GM12878 (cell line): ENCODE data around the gene PLEKHH2. TPM values are rescaled to one million over a fixed set of nuclear protein-coding genes. Genes with fewer than 3 reads are reported as not detected.

Experiments used
- ATAC-seq: fragments of 200-7000 bp; cut with Tn5 transposase; 3 replicates; pipeline ENCODE4 v1.9.1; 2020; ENCODE audit warnings: mild to moderate bottlenecking, moderate library complexity
- BruUV-seq: library from RNA; stranded (reverse); fragments of 400-500 nt; replicated peaks from 2 replicates; lab custom pipeline; 2021; lab: Mats Ljungman, UMichigan
- CTCF ChIA-PET: fragments of 300-600 bp; sonication (Branson Sonifier 250); formaldehyde crosslinking; extraction: SDS; loops from one replicate; lab custom pipeline; 2021; ENCODE audit warnings: inconsistent platforms; lab: Yijun Ruan, JAX
- POLR2A ChIA-PET: fragments of 350-600 bp; formaldehyde crosslinking; extraction: SDS; loops from one replicate; lab custom pipeline; 2021; ENCODE audit warnings: inconsistent platforms; lab: Charles Lee
- RAD21 ChIA-PET: fragments of 300-600 bp; sonication (Branson Sonifier 250); formaldehyde crosslinking; loops from one replicate; lab custom pipeline; 2023; ENCODE audit warnings: antibody characterized with exemption; ENCODE audit not compliant: unreplicated experiment; lab: Charles Lee
- SMC1A ChIA-PET: fragments of 300-600 bp; sonication (Branson Sonifier 250); formaldehyde crosslinking; loops from one replicate; lab custom pipeline; 2023; ENCODE audit not compliant: unreplicated experiment, uncharacterized antibody; lab: Charles Lee
- DNase-seq: peaks from one replicate; pipeline ENCODE4 v3.0.0-alpha.2; 2011; ENCODE audit warnings: low read depth, low spot score
- FAIRE-seq: peaks from 3 replicates; lab custom pipeline; 2011; peaks lifted over from hg19 to GRCh38; lab: Jason Lieb, UNC
- H2AFZ ChIP-seq: 2 replicates; pipeline ENCODE4 v1.6.0; 2011; ENCODE audit warnings: low read depth, low read length, control low read depth; ENCODE audit not compliant: control insufficient read depth
- H3K27ac ChIP-seq: 2 replicates; pipeline ENCODE4 v1.5.1; 2011; ENCODE audit warnings: control low read depth; ENCODE audit not compliant: control insufficient read depth, insufficient read depth
- H3K27me3 ChIP-seq, 2 experiments: replicated peaks in 1 of 2; 2 replicates each; pipeline versions ENCODE4 v1.6.0 to v1.6.1; 2011; ENCODE audit warnings: low read length in 1 of 2; ENCODE audit not compliant: control insufficient read depth in 2 of 2, insufficient read depth in 2 of 2
- H3K36me3 ChIP-seq, 2 experiments: 2 replicates each; pipeline ENCODE4 v1.5.1; 2011; ENCODE audit warnings: low read length in 1 of 2; ENCODE audit not compliant: control insufficient read depth in 2 of 2, insufficient read depth in 2 of 2
- H3K4me1 ChIP-seq: 2 replicates; pipeline ENCODE4 v1.6.1; 2011; ENCODE audit warnings: mild to moderate bottlenecking, low read length, moderate library complexity, mixed read lengths; ENCODE audit not compliant: control insufficient read depth, insufficient read depth
- H3K4me2 ChIP-seq: 2 replicates; pipeline ENCODE4 v1.6.0; 2011; ENCODE audit warnings: control low read depth; ENCODE audit not compliant: control insufficient read depth, insufficient read depth
- H3K4me3 ChIP-seq: fragments of 200-600 bp; sonication (generic); 2 replicates; pipeline ENCODE4 v1.5.1; 2016
- H3K79me2 ChIP-seq: 2 replicates; pipeline ENCODE4 v1.6.0; 2011; ENCODE audit warnings: low read length; ENCODE audit not compliant: control insufficient read depth, insufficient read depth
- H3K9ac ChIP-seq: 2 replicates; pipeline ENCODE4 v1.8.0; 2011; ENCODE audit warnings: low read length, control low read depth, mixed read lengths; ENCODE audit not compliant: control insufficient read depth, insufficient read depth
- H3K9me3 ChIP-seq: replicated peaks from 3 replicates; pipeline ENCODE4 v1.5.1; 2011; ENCODE audit warnings: mild to moderate bottlenecking, low read length; ENCODE audit not compliant: control insufficient read depth, insufficient read depth
- H4K20me1 ChIP-seq: 2 replicates; pipeline ENCODE4 v1.6.0; 2011; ENCODE audit not compliant: control insufficient read depth, insufficient read depth
- BRCA1 ChIP-seq: IDR thresholded peaks from 2 replicates; pipeline ENCODE4 v1.6.1; 2011; ENCODE audit warnings: low read depth, low read length, improper control_type of control experiment
- CTCF ChIP-seq, 3 experiments: IDR thresholded peaks in 2 of 3; conservative IDR thresholded peaks in 1 of 3; 2 replicates each; pipeline ENCODE4 v1.5.1; 2011; ENCODE audit warnings: low read depth in 3 of 3, low read length in 3 of 3, mild to moderate bottlenecking in 3 of 3, control low read depth in 2 of 3, moderate library complexity in 2 of 3, inconsistent platforms in 1 of 3, mixed read lengths in 1 of 3; ENCODE audit not compliant: control insufficient read depth in 2 of 3, insufficient read depth in 1 of 3; ENCODE audit errors: extremely low read depth in 1 of 3
- EGR1 ChIP-seq, 2 experiments: IDR thresholded peaks; 1 replicate in 1 of 2; 2 replicates in 1 of 2; pipeline ENCODE4 v1.6.1; 2011 to 2012; ENCODE audit warnings: low read depth in 2 of 2, low read length in 2 of 2, borderline replicate concordance in 1 of 2, mild to moderate bottlenecking in 1 of 2, moderate library complexity in 1 of 2
- KLF5 ChIP-seq: fragments of 450-650 bp; IDR thresholded peaks from 2 replicates; pipeline ENCODE4 v1.6.1; 2014; ENCODE audit warnings: mild to moderate bottlenecking; ENCODE audit not compliant: partially characterized antibody
- PRDM15 ChIP-seq: fragments of 450-650 bp; formaldehyde crosslinking; IDR thresholded peaks from 2 replicates; pipeline ENCODE4 v1.4.0; 2020; ENCODE audit warnings: mild to moderate bottlenecking, moderate library complexity
- TARDBP ChIP-seq: IDR thresholded peaks from 2 replicates; pipeline ENCODE4 v1.6.1; 2016; ENCODE audit warnings: borderline replicate concordance
- WGBS: methylation state at CpG from one replicate; pipeline ENCODE4 v1.1.6; 2016; ENCODE audit warnings: low lambda C conversion rate; ENCODE audit not compliant: insufficient replicate concordance, insufficient coverage; ENCODE audit errors: missing lambda C conversion rate; 5-methylcytosine and 5-hydroxymethylcytosine counted together
- in situ Hi-C: fragments of 300-500 bp; cut with MboI; formaldehyde crosslinking; loops from 9 replicates; pipeline ENCODE4 v1.14.3; 2018; ENCODE audit warnings: mixed read lengths
- intact Hi-C: fragments of 100-400 bp; cut with micrococcal nuclease; formaldehyde crosslinking; loops from one replicate; pipeline ENCODE4 v1.14.2; 2022; ENCODE audit not compliant: unreplicated experiment
- polyA plus RNA-seq, 11 experiments: library from polyadenylated mRNA; depleted of rRNA in 4 of 11; unstranded in 6 of 11; stranded (reverse) in 5 of 11; fragments of >200 nt; fragmentation: Nextera tagmentation in 4 of 11; fragmentation: Illumina TruSeq in 1 of 11; extraction: Ambion mirVana in 4 of 11; extraction: Trizol in 1 of 11; gene quantifications; 1 replicate in 1 of 11; 2 replicates in 10 of 11; pipeline versions ENCODE4 v1.2.1 to v1.2.3, GENCODE V29; 2011 to 2016; ENCODE audit warnings: inconsistent platforms in 2 of 11, missing spikeins in 2 of 11, low read depth in 1 of 11
- total RNA-seq, 4 experiments: library from RNA; depleted of rRNA in 3 of 4; stranded (reverse); fragments of >200 nt in 3 of 4; fragmentation: Illumina TruSeq in 1 of 4; extraction: Trizol in 1 of 4; gene quantifications; 2 replicates each; pipeline versions ENCODE4 v1.2.1 to v1.2.3, GENCODE V29; 2013 to 2021

Gene PLEKHH2
- total and polyA plus RNA-seq, 10 of the 15 experiments (the other 5 are each of a cell fraction or from before 2014, with no cell fraction given) = not detected

- intact Hi-C loops (no loop called here), in situ Hi-C loops (no loop called here)
- ChIA-PET RAD21 (no interaction called here), SMC1A (no interaction called here), POLR2A (no interaction called here), CTCF (no interaction called here)
- Histone ChIP-seq H4K20me1 (no peaks in the 10 kb centered on the region), H3K9ac (no peak overlapping the region), H3K4me1 (no peaks in the 10 kb centered on the region), H3K27me3 (peaks cover 1 to 4% of the 10 kb centered on the region in 2 experiments; a peak in 1 of 4 replicates), H3K9me3 (no peaks in the 10 kb centered on the region), H3K79me2 (no peaks in the 10 kb centered on the region), H3K36me3 (no peaks in the 10 kb centered on the region), H3K27ac (no peak overlapping the region), H3K4me2 (no peak overlapping the region), H3K4me3 (no peak overlapping the region), H2AFZ (no peak overlapping the region)
- ATAC-seq (no peak), DNase-seq (no peak), FAIRE-seq (no peak)
- no peak for TF ChIP-seq CTCF (IDR thresholded peaks at IDR 0.05 in 2 of 3, conservative IDR thresholded peaks at IDR 0.05 in 1 of 3; ENCODE audit: control insufficient read depth in 2 of 3, extremely low read depth in 1 of 3, insufficient read depth in 1 of 3, low read depth in 3 of 3, low read length in 3 of 3)
- TF ChIP-seq TARDBP = no peak
- TF ChIP-seq BRCA1 = no peak
- TF ChIP-seq KLF5 = no peak
- TF ChIP-seq EGR1 (IDR thresholded peaks at IDR 0.05; ENCODE audit: borderline replicate concordance in 1 of 2, low read depth in 2 of 2, low read length in 2 of 2) = no peak
- no peak for TF ChIP-seq PRDM15 (CRISPR knock-in tag)
- no TSS peak for BruUV-seq
- 28% methylated on average over 2 of the region's 2 CpGs for WGBS
Observed at GRCh38 chr2:43737855-43738254, 100.8 kb downstream of the PLEKHH2 start.
